K562 (cell line): ENCODE results near the gene ERBB4. TPM values are rescaled to one million over a fixed set of nuclear protein-coding genes. Genes with fewer than 3 reads are reported as not detected.

ENCODE experiments used
- ATAC-seq: fragments of 200-7000 bp; cut with Tn5 transposase; 3 replicates; pipeline ENCODE4 v1.9.1; 2020; ENCODE audit warnings: moderate library complexity
- BruUV-seq: library from RNA; stranded (reverse); fragments of 400-500 nt; replicated peaks from 2 replicates; lab custom pipeline; 2021; lab: Mats Ljungman, UMichigan
- CTCF ChIA-PET: fragments of 300-600 bp; formaldehyde crosslinking; extraction: SDS; loops from one replicate; lab custom pipeline; 2021; ENCODE audit warnings: low intra/inter-chr PET ratio; lab: Yijun Ruan, JAX
- POLR2A ChIA-PET: fragments of 300-600, 350-650 bp; sonication (Branson Sonifier 250); formaldehyde crosslinking; extraction: SDS; loops from one replicate; lab custom pipeline; 2021; ENCODE audit warnings: antibody characterized with exemption, inconsistent platforms; lab: Yijun Ruan, JAX
- DNase-seq, 4 experiments: peaks; one replicate each; pipeline versions ENCODE4 v3.0.0 to v3.0.0-alpha.2; 2011 to 2018; ENCODE audit warnings: low spot score in 3 of 4, mixed read lengths in 3 of 4; ENCODE audit errors: extremely low read depth in 1 of 4
- FAIRE-seq: peaks from 2 replicates; lab custom pipeline; 2011; peaks lifted over from hg19 to GRCh38; lab: Jason Lieb, UNC
- H2AFZ ChIP-seq: 2 replicates; pipeline ENCODE4 v1.6.0; 2011; ENCODE audit warnings: low read depth, low read length, control low read depth, inconsistent platforms
- H3K27ac ChIP-seq: fragments of 200-600 bp; 3 replicates; pipeline ENCODE4 v1.8.0; 2011; ENCODE audit warnings: low read depth, mild to moderate bottlenecking, control low read depth, inconsistent platforms, low read length, moderate library complexity, mixed read lengths; ENCODE audit errors: extremely low read depth
- H3K27me3 ChIP-seq, 2 experiments: fragments of 300-600 bp in 1 of 2; 2 replicates in 1 of 2; 3 replicates in 1 of 2; pipeline versions ENCODE4 v1.6.0 to v1.8.0; 2011; ENCODE audit warnings: inconsistent platforms in 2 of 2, low read length in 2 of 2, mild to moderate bottlenecking in 1 of 2, mixed read lengths in 1 of 2, moderate library complexity in 1 of 2; ENCODE audit not compliant: control insufficient read depth in 2 of 2, insufficient read depth in 2 of 2
- H3K36me3 ChIP-seq: fragments of 300-600 bp; 3 replicates; pipeline ENCODE4 v1.8.0; 2011; ENCODE audit warnings: mild to moderate bottlenecking, low read length, inconsistent platforms; ENCODE audit not compliant: control insufficient read depth, insufficient read depth
- H3K4me1 ChIP-seq, 2 experiments: fragments of 200-600 bp in 1 of 2; replicated peaks in 1 of 2; 2 replicates in 1 of 2; 3 replicates in 1 of 2; pipeline versions ENCODE4 v1.5.1 to v1.8.0; 2011; ENCODE audit warnings: inconsistent platforms in 2 of 2, low read length in 2 of 2, mild to moderate bottlenecking in 1 of 2, mixed read lengths in 1 of 2, moderate library complexity in 1 of 2; ENCODE audit not compliant: control insufficient read depth in 2 of 2, insufficient read depth in 2 of 2
- H3K4me2 ChIP-seq: 2 replicates; pipeline ENCODE4 v1.6.1; 2011; ENCODE audit warnings: low read length, control low read depth, inconsistent platforms, mixed read lengths; ENCODE audit not compliant: insufficient read depth
- H3K4me3 ChIP-seq: fragments of 200-600 bp; sonication (generic), shearing (Covaris generic); 2 replicates; pipeline ENCODE4 v1.5.1; 2016; ENCODE audit warnings: control low read depth, inconsistent platforms
- H3K79me2 ChIP-seq: fragments of 200-600 bp; 3 replicates; pipeline ENCODE4 v1.8.0; 2011; ENCODE audit warnings: low read length, inconsistent platforms; ENCODE audit not compliant: control insufficient read depth, insufficient read depth
- H3K9ac ChIP-seq, 2 experiments: 2 replicates each; pipeline versions ENCODE4 v1.6.0 to v1.6.1; 2011; ENCODE audit warnings: low read depth in 2 of 2, low read length in 2 of 2, control low read depth in 1 of 2, inconsistent platforms in 1 of 2, mild to moderate bottlenecking in 1 of 2, mixed read lengths in 1 of 2; ENCODE audit not compliant: insufficient read depth in 1 of 2
- H3K9me1 ChIP-seq: one replicate; pipeline ENCODE4 v1.6.0; 2011; ENCODE audit warnings: inconsistent platforms, mild to moderate bottlenecking, low read length, moderate library complexity; ENCODE audit not compliant: control insufficient read depth, insufficient read depth
- H3K9me3 ChIP-seq: replicated peaks from 2 replicates; pipeline ENCODE4 v1.5.1; 2011; ENCODE audit warnings: low read depth, low read length, inconsistent platforms; ENCODE audit not compliant: control insufficient read depth, insufficient read depth
- H4K20me1 ChIP-seq: replicated peaks from 2 replicates; pipeline ENCODE4 v1.6.1; 2011; ENCODE audit warnings: low read length, inconsistent platforms, mixed read lengths; ENCODE audit not compliant: control insufficient read depth, insufficient read depth
- CTCF ChIP-seq, 3 experiments: IDR thresholded peaks in 2 of 3; conservative IDR thresholded peaks in 1 of 3; 2 replicates each; pipeline ENCODE4 v1.5.1; 2011 to 2012; ENCODE audit warnings: low read length in 3 of 3, mild to moderate bottlenecking in 3 of 3, control low read depth in 2 of 3, improper control_type of control experiment in 1 of 3, inconsistent platforms in 1 of 3, low read depth in 1 of 3, mixed read lengths in 1 of 3, moderate library complexity in 1 of 3; ENCODE audit not compliant: insufficient read depth in 2 of 3
- GABPB1 ChIP-seq: sonication (generic); formaldehyde crosslinking; IDR thresholded peaks from 2 replicates; pipeline ENCODE4 v1.8.0; 2022; ENCODE audit warnings: mild to moderate bottlenecking, missing genetic modification reagents
- HMGN3 ChIP-seq: IDR thresholded peaks from 2 replicates; pipeline ENCODE4 v1.6.1; 2011; ENCODE audit warnings: borderline replicate concordance, low read depth, mild to moderate bottlenecking, mixed read lengths, low read length; ENCODE audit not compliant: insufficient read length; ENCODE audit errors: extremely low read depth
- HNRNPLL ChIP-seq: fragments of 200-400 bp; formaldehyde crosslinking; IDR thresholded peaks from 2 replicates; pipeline ENCODE4 v1.6.1; 2017; ENCODE audit warnings: low read length, low read depth, mild to moderate bottlenecking; ENCODE audit not compliant: poor library complexity, severe bottlenecking
- KLF16 ChIP-seq: IDR thresholded peaks from 2 replicates; pipeline ENCODE4 v1.6.1; 2016; ENCODE audit warnings: antibody characterized with exemption
- PHF21A ChIP-seq: fragments of 450-650 bp; IDR thresholded peaks from 2 replicates; pipeline ENCODE4 v1.6.1; 2017; ENCODE audit warnings: low read depth, borderline replicate concordance
- STAT5A ChIP-seq: IDR thresholded peaks from 2 replicates; pipeline ENCODE4 v1.6.1; 2012; ENCODE audit warnings: low read length, inconsistent platforms, borderline replicate concordance
- WHSC1 ChIP-seq: IDR thresholded peaks from one replicate; pipeline ENCODE4 v1.6.1; 2012; ENCODE audit warnings: low read length, control low read depth, inconsistent platforms
- ZNF445 ChIP-seq: fragments of 250-450 bp; sonication (Bioruptor Pico); IDR thresholded peaks from 2 replicates; pipeline ENCODE4 v1.4.0; 2020; ENCODE audit warnings: low read depth, mild to moderate bottlenecking, moderate library complexity
- WGBS: fragments of 100-300 bp; shearing (Covaris generic); methylation state at CpG from one replicate; pipeline ENCODE4 v1.1.6; 2016; ENCODE audit warnings: low coverage, mixed read lengths; ENCODE audit not compliant: insufficient coverage; ENCODE audit errors: missing lambda C conversion rate; 5-methylcytosine and 5-hydroxymethylcytosine counted together
- in situ Hi-C: fragments of 300-500 bp; cut with MboI; formaldehyde crosslinking; loops from 4 replicates; pipeline ENCODE4 v1.15.0; 2018; ENCODE audit warnings: inconsistent platforms, mixed read lengths
- intact Hi-C: fragments of 100-400 bp; cut with micrococcal nuclease; formaldehyde crosslinking; loops from 2 replicates; pipeline ENCODE4 v1.14.2; 2022
- polyA plus RNA-seq, 8 experiments: library from polyadenylated mRNA; depleted of rRNA in 4 of 8; stranded (reverse) in 5 of 8; unstranded in 3 of 8; fragments of >200 nt; fragmentation: Nextera tagmentation in 2 of 8; fragmentation: Illumina TruSeq in 1 of 8; extraction: Ambion mirVana in 2 of 8; extraction: Trizol in 1 of 8; gene quantifications; 2 replicates each; pipeline versions ENCODE4 v1.2.1 to v1.2.3, GENCODE V29; 2011 to 2014; ENCODE audit warnings: inconsistent platforms in 1 of 8, missing spikeins in 1 of 8
- total RNA-seq, 7 experiments: library from RNA; depleted of rRNA in 6 of 7; stranded (reverse); fragments of >200 nt in 6 of 7; fragmentation: Illumina TruSeq in 2 of 7; extraction: Trizol in 2 of 7; gene quantifications; 2 replicates each; pipeline versions ENCODE4 v1.2.1 to v1.2.3, GENCODE V29; 2011 to 2021; ENCODE audit warnings: low replicate concordance in 1 of 7
- TF ChIP-seq, protein P1 (sequence below): IDR thresholded peaks from 2 replicates; pipeline ENCODE4 v1.6.1; 2016; ENCODE audit warnings: missing genetic modification characterization, missing compliant biosample characterization

The ERBB4 gene
- total and polyA plus RNA-seq, 9 of the 15 experiments (the other 6 are each of a cell fraction or from before 2014, with no cell fraction given) = not detected

DNA sequence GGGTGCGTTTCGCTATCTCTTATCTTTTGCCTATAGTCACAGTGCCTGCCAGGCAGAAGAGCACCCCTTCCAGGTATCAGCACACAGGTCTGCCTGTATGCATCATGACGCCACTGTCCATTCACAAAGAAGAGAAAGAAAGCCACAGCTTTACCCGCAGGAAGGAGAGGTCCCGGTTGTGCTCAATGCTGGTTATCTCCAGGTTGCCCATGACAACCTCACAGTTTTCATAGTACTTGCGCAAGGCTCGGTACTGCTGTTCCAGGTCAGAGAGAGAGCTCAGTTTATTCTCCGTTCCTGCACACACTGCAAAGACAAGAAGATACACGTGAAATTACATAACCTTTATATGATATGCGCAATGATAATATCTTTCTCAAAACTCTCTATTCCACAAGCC lies 414.0 kb downstream of the ERBB4 start:
- no peaks in the 10 kb centered on the region for H4K20me1 ChIP-seq
- no peaks in the 10 kb centered on the region for H3K36me3 ChIP-seq
- no peak overlapping the region for H2AFZ ChIP-seq
- no peaks in the 10 kb centered on the region for H3K4me1 ChIP-seq
- ChIA-PET CTCF (no interaction called here), POLR2A (no interaction called here)
- in situ Hi-C loops (no loop called here), intact Hi-C loops (no loop called here)
- no peaks in the 10 kb centered on the region for H3K27me3 ChIP-seq
- no TSS peak for BruUV-seq
- no peak overlapping the region for H3K27ac ChIP-seq
- no peak for TF ChIP-seq ZNF445 (CRISPR knock-in tag)
- TF ChIP-seq CTCF (IDR thresholded peaks at IDR 0.05 in 2 of 3, conservative IDR thresholded peaks at IDR 0.05 in 1 of 3; ENCODE audit: insufficient read depth in 2 of 3, low read depth in 1 of 3, low read length in 3 of 3) = no peak
- TF ChIP-seq GABPB1 (CRISPR knock-in tag) = no peak
- TF ChIP-seq WHSC1 = no peak
- TF ChIP-seq, protein P1, sequence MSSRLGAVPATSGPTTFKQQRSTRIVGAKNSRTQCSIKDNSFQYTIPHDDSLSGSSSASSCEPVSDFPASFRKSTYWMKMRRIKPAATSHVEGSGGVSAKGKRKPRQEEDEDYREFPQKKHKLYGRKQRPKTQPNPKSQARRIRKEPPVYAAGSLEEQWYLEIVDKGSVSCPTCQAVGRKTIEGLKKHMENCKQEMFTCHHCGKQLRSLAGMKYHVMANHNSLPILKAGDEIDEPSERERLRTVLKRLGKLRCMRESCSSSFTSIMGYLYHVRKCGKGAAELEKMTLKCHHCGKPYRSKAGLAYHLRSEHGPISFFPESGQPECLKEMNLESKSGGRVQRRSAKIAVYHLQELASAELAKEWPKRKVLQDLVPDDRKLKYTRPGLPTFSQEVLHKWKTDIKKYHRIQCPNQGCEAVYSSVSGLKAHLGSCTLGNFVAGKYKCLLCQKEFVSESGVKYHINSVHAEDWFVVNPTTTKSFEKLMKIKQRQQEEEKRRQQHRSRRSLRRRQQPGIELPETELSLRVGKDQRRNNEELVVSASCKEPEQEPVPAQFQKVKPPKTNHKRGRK = no peak
- TF ChIP-seq HMGN3 = no peak
- no peak for TF ChIP-seq HNRNPLL
- no peak for TF ChIP-seq PHF21A
- TF ChIP-seq STAT5A = no peak
- TF ChIP-seq KLF16 = no peak
- H3K9me1 ChIP-seq = no peaks in the 10 kb centered on the region
- FAIRE-seq = no peak
- H3K4me3 ChIP-seq = no peak overlapping the region
- no peaks in the 10 kb centered on the region for H3K79me2 ChIP-seq
- no peak for DNase-seq
- ATAC-seq = no peak
- no peak overlapping the region for H3K4me2 ChIP-seq
- H3K9ac ChIP-seq = no peak overlapping the region
- no peaks in the 10 kb centered on the region for H3K9me3 ChIP-seq
- 7% methylated on average over 10 of the region's 10 CpGs for WGBS
